Measurements from ENCODE around the gene COL13A1. TPM values are rescaled to one million over a fixed set of nuclear protein-coding genes. Genes with fewer than 3 reads are reported as not detected.

COL13A1 gene
- polyA plus RNA-seq, 12 donors: 5.8 to 19.9 (median 10.5) TPM; not detected in 1

DNA sequence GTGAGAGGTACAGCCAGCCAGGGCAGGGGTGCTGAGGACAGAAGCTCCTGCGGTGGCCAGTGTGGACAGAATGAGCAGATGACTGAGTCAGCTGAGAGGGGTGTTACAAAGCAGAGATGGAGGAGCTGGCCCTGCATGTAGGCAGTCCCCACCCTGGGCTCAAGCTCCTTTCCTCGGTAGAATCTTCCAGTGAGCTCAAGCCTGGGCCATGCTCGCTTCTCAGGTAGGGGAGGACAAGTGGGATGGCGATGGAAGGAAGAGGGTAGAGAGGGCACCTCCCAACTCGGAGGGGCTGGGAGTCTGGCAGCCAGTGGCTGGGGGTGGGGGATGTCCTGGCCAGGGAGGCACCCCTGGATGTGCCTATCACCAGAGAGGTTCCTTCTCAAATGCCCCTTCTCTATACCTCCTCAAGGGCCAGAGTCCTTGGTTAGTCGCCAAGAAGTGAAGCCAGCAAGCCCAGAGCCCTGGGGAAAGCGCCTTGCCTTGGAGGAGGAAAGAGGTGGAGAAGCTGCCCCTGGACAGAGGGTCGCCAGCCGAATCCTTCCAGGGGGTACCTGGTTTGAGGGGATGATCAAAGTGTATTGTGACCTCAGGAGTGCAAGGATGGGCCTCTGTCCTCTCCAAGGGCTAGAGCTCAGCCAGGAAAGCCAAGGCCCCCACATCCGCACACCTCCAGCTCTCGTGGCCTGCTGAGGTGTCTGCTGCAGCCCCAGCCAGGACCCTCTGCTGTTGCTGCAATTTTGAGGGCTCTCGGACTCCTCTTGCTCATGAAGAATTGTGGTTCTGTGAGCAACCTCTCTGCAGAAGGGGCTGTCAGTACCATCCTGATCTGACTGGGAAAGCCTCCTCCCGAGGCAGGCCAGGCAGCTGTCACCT lies 162.4 kb downstream of the COL13A1 start:
- no peak for DNase-seq

DNA sequence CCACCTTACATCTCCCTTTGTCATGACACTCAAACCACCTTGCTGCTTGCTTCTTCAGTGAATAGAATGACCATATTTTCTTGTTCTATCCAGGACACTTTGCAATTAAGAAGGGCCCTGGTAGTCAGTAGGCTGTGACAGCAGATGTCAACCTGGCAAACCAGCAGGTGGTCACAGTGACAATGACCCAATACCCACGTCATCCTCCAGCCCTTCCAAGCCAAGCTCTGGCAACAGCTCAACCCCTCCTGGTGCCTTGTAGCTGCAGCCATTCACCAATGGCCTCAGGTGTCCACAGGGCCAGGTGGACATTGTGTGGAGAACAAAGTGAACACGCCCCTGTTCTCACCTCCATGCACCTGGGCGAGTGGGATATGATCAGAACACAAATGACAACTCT lies 163.4 kb downstream of the COL13A1 start:
- DNase-seq: no peak

DNA sequence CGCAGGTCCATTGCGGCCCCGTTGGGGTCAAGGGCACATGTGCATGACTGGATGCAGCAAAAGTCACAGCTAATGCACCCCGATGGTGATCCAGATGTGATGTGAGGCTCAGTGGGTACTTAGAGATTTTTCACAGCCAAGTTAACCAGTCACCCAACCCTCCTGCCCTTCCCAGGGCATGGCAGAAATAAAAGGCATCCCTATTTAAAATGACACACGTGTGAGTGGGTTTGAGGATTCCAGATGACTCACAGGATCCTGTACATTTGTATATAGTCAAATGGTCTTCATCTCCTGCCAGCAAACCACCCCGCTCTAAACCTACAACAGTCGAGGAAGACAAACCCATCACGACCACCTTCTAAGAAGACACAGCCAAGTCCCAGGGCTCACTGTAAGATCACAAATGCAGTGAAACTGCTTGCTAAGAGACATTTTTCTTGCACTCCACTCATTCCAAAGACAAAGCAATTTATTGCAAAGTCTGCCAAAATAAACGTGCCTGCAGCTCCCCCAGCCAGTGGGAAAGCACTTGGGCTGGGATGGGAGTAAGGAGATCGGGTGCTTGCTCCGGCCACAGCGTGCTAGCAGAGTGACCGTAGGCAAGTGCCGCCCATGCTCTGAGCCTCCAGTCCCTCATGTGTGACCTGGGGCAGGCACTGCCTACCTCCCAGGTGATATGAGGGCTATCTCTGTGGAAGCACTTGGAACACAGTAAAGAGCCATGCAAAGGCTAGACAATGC lies 164.4 kb downstream of the COL13A1 start:
- no peak for DNase-seq

DNA sequence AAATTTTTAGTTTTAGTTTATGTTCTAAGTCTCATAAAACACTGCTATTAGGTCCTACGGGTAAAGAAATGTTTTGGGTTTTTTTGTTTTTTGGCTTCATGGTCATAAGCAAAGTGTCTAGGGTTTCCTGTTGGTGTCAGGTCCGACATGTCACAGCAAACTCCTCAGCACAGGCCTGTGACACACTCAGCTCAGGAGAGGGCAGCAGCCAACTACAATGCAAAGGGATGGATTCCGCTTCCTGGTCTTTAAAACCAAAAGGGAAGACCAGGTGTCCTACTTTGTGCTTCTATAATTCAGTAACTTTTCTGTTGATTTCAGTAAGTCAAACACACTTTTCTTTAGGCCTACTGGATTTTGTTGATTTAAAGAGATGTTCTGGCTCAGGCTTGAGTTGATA lies 167.1 kb downstream of the COL13A1 start:
- DNase-seq: no peak

DNA sequence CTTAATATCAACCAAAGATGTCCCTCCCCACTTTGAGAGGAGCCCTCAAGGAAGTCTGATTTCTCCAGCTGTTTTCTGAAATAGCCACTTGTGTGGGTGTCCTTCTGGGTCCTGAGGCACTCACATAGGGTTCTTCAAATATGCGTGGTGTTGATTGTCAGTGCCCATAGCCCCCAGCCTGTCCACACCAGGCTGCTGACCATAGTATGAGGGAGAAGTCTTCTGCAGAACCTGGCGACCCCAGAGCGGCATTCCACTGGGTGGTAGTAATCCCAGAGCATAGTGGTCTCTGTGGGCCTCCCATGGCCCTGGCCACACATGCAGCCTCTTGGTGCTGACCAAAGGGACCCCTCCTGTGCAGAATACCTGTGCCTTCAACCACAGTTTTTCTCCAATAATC lies 168.3 kb downstream of the COL13A1 start:
- no peak for DNase-seq

DNA sequence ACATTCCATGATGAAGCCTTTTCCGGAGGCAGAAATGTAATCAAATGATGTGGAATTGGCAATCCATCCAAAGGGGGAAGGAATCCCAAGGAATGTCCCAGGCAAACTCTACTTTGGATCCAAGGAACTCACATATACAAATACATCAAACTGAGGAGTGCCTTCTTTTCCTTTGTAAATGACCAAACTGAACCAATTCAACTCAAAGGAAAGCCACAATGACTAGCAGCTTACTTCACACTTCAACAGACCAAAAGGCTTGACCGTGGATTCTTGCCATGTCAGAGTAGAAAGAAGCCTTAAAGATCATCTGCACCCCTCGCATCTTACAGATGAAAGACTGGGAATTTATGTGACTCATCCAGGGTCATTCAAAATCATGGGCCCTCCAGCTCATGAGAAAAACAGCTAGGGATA lies 171.3 kb downstream of the COL13A1 start:
- no peak for DNase-seq

DNA sequence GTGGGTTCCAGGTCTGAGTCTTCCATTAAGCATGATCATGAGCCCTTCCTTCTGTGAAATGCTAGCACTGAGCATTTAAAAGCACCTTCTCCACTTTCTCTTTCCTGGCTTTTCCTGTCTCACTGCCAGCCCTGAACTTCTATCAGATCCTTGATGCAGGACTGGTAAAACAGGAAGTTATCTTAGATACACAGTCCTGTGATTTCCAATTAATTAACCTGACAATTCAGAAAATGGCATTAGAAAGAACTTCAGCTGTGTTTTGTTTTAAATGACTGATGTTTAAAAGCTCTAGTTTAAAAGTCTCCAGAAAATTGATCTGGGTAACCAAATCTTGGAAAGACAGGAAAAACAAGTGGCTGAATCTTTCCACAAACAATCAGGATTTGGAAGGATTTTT lies 172.0 kb downstream of the COL13A1 start:
- DNase-seq: no peak

DNA sequence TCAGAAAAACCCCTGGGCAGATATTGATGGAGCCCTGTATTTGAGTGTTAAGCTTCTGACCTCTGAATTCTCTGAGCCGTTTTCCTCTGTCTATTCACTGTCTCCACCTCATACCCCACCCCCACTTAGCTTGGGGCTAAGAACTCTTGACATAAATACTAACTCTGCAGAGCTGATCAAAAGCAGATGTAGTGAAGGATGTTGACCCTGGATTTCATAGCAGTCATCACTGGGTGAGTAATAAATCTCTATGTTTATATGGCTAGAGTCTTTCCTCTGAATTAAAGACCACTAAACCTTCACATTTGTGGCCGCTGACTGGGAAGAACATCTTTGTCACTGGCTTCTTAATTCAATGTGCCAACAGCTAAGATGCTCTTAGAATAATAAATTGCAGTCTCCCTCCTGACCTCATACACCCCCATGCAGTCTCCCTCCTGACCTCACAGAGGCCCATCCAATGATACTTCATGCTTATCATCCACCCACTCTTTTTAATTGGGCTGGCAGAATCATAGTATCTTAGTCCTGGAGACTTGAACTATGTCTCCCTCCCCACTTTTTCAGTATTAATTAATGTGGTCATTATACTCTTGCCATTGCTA lies 172.9 kb downstream of the COL13A1 start:
- no peak for DNase-seq

DNA sequence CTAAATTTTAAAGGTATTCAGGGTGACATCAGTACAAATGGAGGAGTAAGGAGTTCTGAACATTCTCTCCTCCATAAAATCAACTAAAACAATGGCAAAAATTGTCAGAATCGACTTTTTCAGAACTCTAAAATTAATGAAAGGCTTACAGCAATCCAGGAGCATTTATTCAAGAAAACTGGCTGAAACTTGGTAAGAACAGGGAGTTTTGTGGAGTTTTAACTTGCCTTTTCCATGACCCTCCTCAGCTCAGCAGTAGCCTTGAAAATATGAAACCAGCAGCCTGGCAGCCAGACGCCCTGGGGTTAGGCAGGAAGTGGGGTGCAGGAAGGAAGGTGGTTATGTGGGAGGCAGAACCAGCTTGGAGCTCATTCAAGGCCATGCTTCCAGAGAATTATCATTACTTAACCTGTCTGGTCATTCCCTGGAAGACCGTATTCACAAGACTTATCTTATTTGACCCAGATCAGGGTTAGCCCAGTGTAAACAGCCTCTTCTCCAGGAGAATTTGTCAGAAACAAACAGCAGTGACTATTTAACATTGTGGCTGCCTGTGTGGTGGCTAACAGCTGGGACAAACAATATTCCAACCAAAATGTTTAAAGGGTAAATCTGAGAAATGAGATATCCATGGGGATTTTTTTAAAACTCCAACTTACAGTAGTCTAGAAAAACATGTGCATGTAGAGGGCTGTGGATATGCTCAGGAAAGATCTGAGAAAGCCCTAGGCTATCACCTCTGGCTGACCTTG lies 175.3 kb downstream of the COL13A1 start:
- no peak for DNase-seq

DNA sequence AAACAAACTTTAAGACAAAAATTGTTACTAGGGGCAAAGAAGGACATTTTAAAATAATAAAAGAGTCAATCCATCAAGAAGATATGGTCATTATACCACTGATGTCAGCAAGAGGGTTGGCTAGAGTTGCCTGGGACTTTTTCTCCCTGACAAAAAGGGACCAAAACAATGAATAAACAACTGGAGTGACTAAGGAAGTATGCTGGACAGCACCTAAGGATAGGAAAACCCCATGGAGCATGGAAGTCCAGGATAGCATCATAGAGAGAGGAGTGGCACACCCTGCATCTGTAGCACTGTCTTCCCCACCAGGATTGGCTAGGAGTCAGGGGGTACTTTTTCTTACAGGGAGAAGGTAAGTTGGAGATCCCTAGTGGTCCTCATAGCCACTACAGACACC lies 177.5 kb downstream of the COL13A1 start:
- no peak for DNase-seq

DNA sequence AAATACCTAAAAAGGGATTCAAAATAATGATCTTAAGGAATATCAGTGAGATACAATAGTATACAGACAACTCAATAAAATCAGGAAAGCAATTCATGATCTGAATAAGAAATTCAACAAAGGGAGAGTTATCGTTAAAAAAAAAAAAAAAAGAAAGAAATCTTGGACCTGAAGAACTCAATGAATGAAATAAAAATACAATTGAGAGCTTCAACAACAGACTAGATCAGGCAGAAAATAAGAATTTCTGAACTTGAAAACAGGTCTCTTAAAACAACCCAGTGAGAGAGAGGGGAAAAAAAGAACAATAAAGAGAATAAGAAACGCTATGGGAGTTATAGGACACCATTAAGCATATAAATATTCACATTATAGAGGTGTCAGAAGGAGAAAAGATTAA lies 179.0 kb downstream of the COL13A1 start:
- no peak for DNase-seq

DNA sequence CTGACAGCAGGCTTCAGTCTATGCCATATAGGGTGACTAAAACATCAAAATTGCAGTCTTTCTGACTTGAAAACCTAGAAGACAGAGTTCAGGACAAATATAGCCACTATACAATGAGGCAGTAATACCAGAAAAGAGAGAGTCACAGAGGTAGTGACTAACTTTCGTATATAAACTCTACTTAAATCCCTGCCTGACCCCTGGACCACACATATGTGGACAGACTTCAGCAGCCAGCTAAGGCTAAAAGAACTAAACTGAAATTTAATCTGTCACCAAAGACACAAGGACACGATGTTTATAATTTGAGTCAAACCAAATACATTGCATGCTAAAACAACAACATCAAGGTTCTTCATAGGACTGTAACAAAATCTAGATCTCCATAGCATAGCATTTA lies 186.4 kb downstream of the COL13A1 start:
- DNase-seq: no peak

DNA sequence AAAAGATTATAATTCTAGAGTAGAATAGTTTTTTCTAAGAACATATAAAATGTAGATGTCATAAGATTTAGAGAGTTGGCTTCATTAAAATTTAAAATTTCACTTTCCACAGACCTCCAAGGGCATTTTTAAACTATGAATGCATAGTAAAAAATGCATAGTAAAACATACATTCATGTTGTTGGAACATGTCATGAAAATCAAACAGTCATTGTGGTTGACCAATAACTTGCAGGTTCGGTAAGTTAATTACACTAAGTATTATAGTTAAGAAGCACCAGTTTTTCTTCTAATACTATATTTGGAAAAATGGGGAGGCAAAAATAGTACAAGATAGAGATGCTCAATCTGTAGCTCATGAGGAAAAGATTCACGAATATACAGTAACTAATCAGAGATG lies 189.4 kb downstream of the COL13A1 start:
- no peak for DNase-seq

DNA sequence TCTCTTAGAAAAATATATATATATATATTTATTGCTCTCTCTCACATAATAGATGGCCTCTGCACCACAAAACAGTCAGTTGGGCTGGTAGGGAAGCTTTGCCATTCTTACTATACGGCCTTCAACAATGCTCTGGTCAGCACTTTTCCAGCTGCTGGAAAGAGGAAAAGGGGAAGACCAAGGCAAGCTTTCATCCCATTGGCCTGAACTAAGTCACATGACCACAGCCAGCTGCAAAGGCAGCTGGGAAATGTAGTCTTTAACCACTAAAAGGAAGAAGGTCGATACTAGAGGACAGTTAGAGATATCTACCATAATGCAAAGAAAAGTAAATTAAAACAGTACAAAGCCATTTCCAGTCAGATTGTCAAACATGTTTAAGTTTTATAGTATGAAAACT lies 192.6 kb downstream of the COL13A1 start:
- DNase-seq: peak; percentile 25

DNA sequence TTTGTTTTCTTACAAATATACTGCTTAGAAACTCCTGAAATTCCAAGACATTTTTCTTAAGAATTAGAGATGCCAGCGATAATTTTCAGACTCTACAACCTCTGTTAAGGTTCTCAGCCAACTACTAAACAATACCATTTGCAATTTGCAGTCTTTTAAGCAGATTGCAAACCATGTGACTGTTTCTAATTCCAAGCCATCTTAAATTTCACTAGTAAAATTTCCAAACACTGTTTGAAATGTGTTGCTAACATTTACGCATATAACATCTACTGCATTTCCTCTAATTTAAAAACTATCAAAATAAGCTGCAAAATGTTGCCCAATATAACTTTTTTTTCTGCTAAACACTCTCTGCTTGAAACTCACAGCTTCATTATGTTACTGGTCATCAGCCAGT lies 194.9 kb downstream of the COL13A1 start:
- no peak for DNase-seq

DNA sequence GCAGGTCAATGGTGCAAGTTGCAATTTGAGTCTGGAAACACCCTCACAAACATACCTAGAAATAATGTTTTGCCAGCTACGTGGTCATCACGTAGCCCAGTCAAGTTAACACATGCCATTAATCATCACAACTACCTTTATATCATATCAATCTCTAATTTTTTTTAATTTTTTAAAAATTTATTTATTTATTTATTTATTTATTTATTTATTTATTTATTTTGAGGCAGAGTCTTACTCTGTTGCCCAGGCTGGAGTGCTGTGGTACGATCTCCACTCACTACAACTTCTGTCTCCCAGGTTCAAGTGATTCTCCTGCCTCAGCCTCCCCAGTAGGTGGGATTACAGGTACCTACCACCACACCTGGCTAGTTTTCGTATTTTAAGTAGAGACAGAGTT lies 198.6 kb downstream of the COL13A1 start:
- no peak for DNase-seq

DNA sequence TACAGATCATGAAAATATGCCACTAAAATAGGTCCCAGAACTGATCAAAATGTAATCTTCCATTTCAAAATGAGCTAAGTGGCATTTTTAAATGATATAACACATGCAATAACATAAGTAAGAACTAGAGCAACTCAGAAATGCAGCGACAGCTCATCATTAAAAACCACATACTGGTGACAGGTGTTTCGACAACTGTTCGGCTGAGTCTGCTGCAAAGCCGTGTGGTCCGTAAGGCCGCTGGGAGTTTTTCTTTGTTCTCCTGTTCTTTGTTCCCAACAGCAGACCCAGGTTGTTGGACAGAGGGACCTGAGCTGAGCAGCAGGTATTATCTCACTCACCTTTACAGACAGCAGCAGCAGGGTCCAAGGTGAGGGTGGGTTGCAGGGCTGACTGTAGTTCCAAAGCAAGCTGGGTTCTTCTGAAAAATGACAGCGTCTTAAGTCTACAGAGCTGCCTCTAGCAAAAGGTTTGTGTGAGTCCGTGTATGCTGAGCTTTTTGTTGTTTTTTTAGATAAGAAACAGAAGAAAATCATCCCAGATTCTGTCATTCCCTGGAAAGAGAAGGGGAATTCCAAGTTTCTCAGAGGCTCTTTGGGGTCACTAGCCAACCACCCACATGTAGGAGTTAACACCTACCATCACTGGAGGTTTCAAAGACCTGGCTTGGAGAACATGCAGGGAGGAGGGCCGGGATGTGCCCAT lies 205.6 kb downstream of the COL13A1 start:
- no peak for DNase-seq

Data from muscle of arm (tissue), 12 donors.